ENCODE measurements around the gene ZNF621.
"Not testable (repeated sequence)": the region's sequence is repeated elsewhere in the genome, so short reads cannot be mapped to it uniquely, and the experiment has no call there.

ZNF621 gene

GRCh38 chr3:40534283-40534682 is 9.5 kb downstream of the ZNF621 start:
- Histone ChIP-seq H3K79me2 (ENCODE audit: control insufficient read depth, insufficient read depth, low read length, unreplicated experiment) (no peaks in the 10 kb centered on the region), H3K36me3 (ENCODE audit: insufficient read depth, low read length) (peaks cover 88% of the 10 kb centered on the region), H3K4me1 (ENCODE audit: control insufficient read depth, insufficient read depth, low read length, unreplicated experiment) (no peaks in the 10 kb centered on the region), H2AFZ (ENCODE audit: low read length, unreplicated experiment) (no peak overlapping the region), H3K27me3 (ENCODE audit: insufficient read depth, low read length) (no peaks in the 10 kb centered on the region), H3K4me3 (ENCODE audit: low read depth, low read length) (no peak overlapping the region), H3K27ac (ENCODE audit: low read depth, low read length) (no peak overlapping the region)

- no peak overlapping the region for H2AFZ ChIP-seq (ENCODE audit: low read length, unreplicated experiment)
- H3K36me3 ChIP-seq (ENCODE audit: insufficient read depth, low read length): no peaks in the 10 kb centered on the region
- H3K79me2 ChIP-seq (ENCODE audit: control insufficient read depth, insufficient read depth, low read length, unreplicated experiment): no peaks in the 10 kb centered on the region
- H3K27ac ChIP-seq (ENCODE audit: low read depth, low read length): no peak overlapping the region
- H3K4me3 ChIP-seq (ENCODE audit: low read depth, low read length): no peak overlapping the region
- no peaks in the 10 kb centered on the region for H3K4me1 ChIP-seq (ENCODE audit: control insufficient read depth, insufficient read depth, low read length, unreplicated experiment)
- H3K27me3 ChIP-seq (ENCODE audit: insufficient read depth, low read length): no peaks in the 10 kb centered on the region
These were observed 22.1 kb downstream of the ZNF621 start for GRCh38 chr3:40546816-40547215.

GRCh38 chr3:40550167-40550566 is 25.4 kb downstream of the ZNF621 start:
- no peak overlapping the region for H3K27ac ChIP-seq (ENCODE audit: low read depth, low read length)
- H3K79me2 ChIP-seq (ENCODE audit: control insufficient read depth, insufficient read depth, low read length, unreplicated experiment): no peaks in the 10 kb centered on the region
- H2AFZ ChIP-seq (ENCODE audit: low read length, unreplicated experiment): no peak overlapping the region
- H3K27me3 ChIP-seq (ENCODE audit: insufficient read depth, low read length): no peaks in the 10 kb centered on the region
- no peaks in the 10 kb centered on the region for H3K4me1 ChIP-seq (ENCODE audit: control insufficient read depth, insufficient read depth, low read length, unreplicated experiment)
- no peaks in the 10 kb centered on the region for H3K36me3 ChIP-seq (ENCODE audit: insufficient read depth, low read length)
- H3K4me3 ChIP-seq (ENCODE audit: low read depth, low read length): no peak overlapping the region

- Histone ChIP-seq H3K27ac (ENCODE audit: low read depth, low read length) (no peak overlapping the region), H3K79me2 (ENCODE audit: control insufficient read depth, insufficient read depth, low read length, unreplicated experiment) (no peaks in the 10 kb centered on the region), H2AFZ (ENCODE audit: low read length, unreplicated experiment) (no peak overlapping the region), H3K4me1 (ENCODE audit: control insufficient read depth, insufficient read depth, low read length, unreplicated experiment) (no peaks in the 10 kb centered on the region), H3K36me3 (ENCODE audit: insufficient read depth, low read length) (no peaks in the 10 kb centered on the region), H3K27me3 (ENCODE audit: insufficient read depth, low read length) (no peaks in the 10 kb centered on the region), H3K4me3 (ENCODE audit: low read depth, low read length) (no peak overlapping the region)
These were observed 32.9 kb downstream of the ZNF621 start for GRCh38 chr3:40557575-40558161.

- not testable (repeated sequence) for H2AFZ ChIP-seq (ENCODE audit: low read length, unreplicated experiment); H3K4me3 ChIP-seq (ENCODE audit: low read depth, low read length); H3K4me1 ChIP-seq (ENCODE audit: control insufficient read depth, insufficient read depth, low read length, unreplicated experiment); H3K27ac ChIP-seq (ENCODE audit: low read depth, low read length); H3K27me3 ChIP-seq (ENCODE audit: insufficient read depth, low read length); H3K36me3 ChIP-seq (ENCODE audit: insufficient read depth, low read length); H3K79me2 ChIP-seq (ENCODE audit: control insufficient read depth, insufficient read depth, low read length, unreplicated experiment)
These were observed 37.7 kb downstream of the ZNF621 start for GRCh38 chr3:40562482-40562881.

- not testable (repeated sequence) for H3K27ac ChIP-seq (ENCODE audit: low read depth, low read length); H3K79me2 ChIP-seq (ENCODE audit: control insufficient read depth, insufficient read depth, low read length, unreplicated experiment); H3K4me3 ChIP-seq (ENCODE audit: low read depth, low read length); H3K27me3 ChIP-seq (ENCODE audit: insufficient read depth, low read length); H3K4me1 ChIP-seq (ENCODE audit: control insufficient read depth, insufficient read depth, low read length, unreplicated experiment); H3K36me3 ChIP-seq (ENCODE audit: insufficient read depth, low read length); H2AFZ ChIP-seq (ENCODE audit: low read length, unreplicated experiment)
These were observed 40.9 kb downstream of the ZNF621 start for GRCh38 chr3:40565629-40566028.

GRCh38 chr3:40566694-40567093 is 41.9 kb downstream of the ZNF621 start:
- Histone ChIP-seq H3K36me3 (ENCODE audit: insufficient read depth, low read length) (no peaks in the 10 kb centered on the region), H3K4me3 (ENCODE audit: low read depth, low read length) (no peak overlapping the region), H3K27me3 (ENCODE audit: insufficient read depth, low read length) (no peaks in the 10 kb centered on the region), H2AFZ (ENCODE audit: low read length, unreplicated experiment) (no peak overlapping the region), H3K79me2 (ENCODE audit: control insufficient read depth, insufficient read depth, low read length, unreplicated experiment) (no peaks in the 10 kb centered on the region), H3K27ac (ENCODE audit: low read depth, low read length) (no peak overlapping the region), H3K4me1 (ENCODE audit: control insufficient read depth, insufficient read depth, low read length, unreplicated experiment) (no peaks in the 10 kb centered on the region)

- Histone ChIP-seq H3K4me3 (ENCODE audit: low read depth, low read length) (no peak overlapping the region), H3K79me2 (ENCODE audit: control insufficient read depth, insufficient read depth, low read length, unreplicated experiment) (no peaks in the 10 kb centered on the region), H3K27ac (ENCODE audit: low read depth, low read length) (no peak overlapping the region), H2AFZ (ENCODE audit: low read length, unreplicated experiment) (no peak overlapping the region), H3K4me1 (ENCODE audit: control insufficient read depth, insufficient read depth, low read length, unreplicated experiment) (no peaks in the 10 kb centered on the region), H3K36me3 (ENCODE audit: insufficient read depth, low read length) (no peaks in the 10 kb centered on the region), H3K27me3 (ENCODE audit: insufficient read depth, low read length) (peaks cover 3% of the 10 kb centered on the region; the same call in 1 of the 2 replicates)
These were observed 47.8 kb downstream of the ZNF621 start for GRCh38 chr3:40572588-40572987.

GRCh38 chr3:40574050-40574449 is 49.3 kb downstream of the ZNF621 start:
- H3K27ac ChIP-seq (ENCODE audit: low read depth, low read length): no peak overlapping the region
- H3K27me3 ChIP-seq (ENCODE audit: insufficient read depth, low read length): peaks cover 3% of the 10 kb centered on the region; the same call in 1 of the 2 replicates
- H3K4me3 ChIP-seq (ENCODE audit: low read depth, low read length): no peak overlapping the region
- H3K79me2 ChIP-seq (ENCODE audit: control insufficient read depth, insufficient read depth, low read length, unreplicated experiment): no peaks in the 10 kb centered on the region
- H2AFZ ChIP-seq (ENCODE audit: low read length, unreplicated experiment): no peak overlapping the region
- no peaks in the 10 kb centered on the region for H3K4me1 ChIP-seq (ENCODE audit: control insufficient read depth, insufficient read depth, low read length, unreplicated experiment)
- no peaks in the 10 kb centered on the region for H3K36me3 ChIP-seq (ENCODE audit: insufficient read depth, low read length)

- Histone ChIP-seq H3K79me2 (ENCODE audit: control insufficient read depth, insufficient read depth, low read length, unreplicated experiment) (no peaks in the 10 kb centered on the region), H2AFZ (ENCODE audit: low read length, unreplicated experiment) (no peak overlapping the region), H3K27me3 (ENCODE audit: insufficient read depth, low read length) (peaks cover 3% of the 10 kb centered on the region; the same call in 1 of the 2 replicates), H3K4me1 (ENCODE audit: control insufficient read depth, insufficient read depth, low read length, unreplicated experiment) (no peaks in the 10 kb centered on the region), H3K36me3 (ENCODE audit: insufficient read depth, low read length) (no peaks in the 10 kb centered on the region), H3K4me3 (ENCODE audit: low read depth, low read length) (no peak overlapping the region), H3K27ac (ENCODE audit: low read depth, low read length) (no peak overlapping the region)
These were observed 49.9 kb downstream of the ZNF621 start for GRCh38 chr3:40574661-40575060.

- Histone ChIP-seq H3K27me3 (ENCODE audit: insufficient read depth, low read length) (peaks cover 3% of the 10 kb centered on the region; the same call in 1 of the 2 replicates), H3K4me3 (ENCODE audit: low read depth, low read length) (no peak overlapping the region), H2AFZ (ENCODE audit: low read length, unreplicated experiment) (no peak overlapping the region), H3K4me1 (ENCODE audit: control insufficient read depth, insufficient read depth, low read length, unreplicated experiment) (no peaks in the 10 kb centered on the region), H3K79me2 (ENCODE audit: control insufficient read depth, insufficient read depth, low read length, unreplicated experiment) (no peaks in the 10 kb centered on the region), H3K27ac (ENCODE audit: low read depth, low read length) (no peak overlapping the region), H3K36me3 (ENCODE audit: insufficient read depth, low read length) (no peaks in the 10 kb centered on the region)
These were observed 51.6 kb downstream of the ZNF621 start for GRCh38 chr3:40576396-40576795.

Measured in ACC112 (cell line).